RCC 7860 (cell line): ENCODE results near the gene REL.
"Not testable (repeated sequence)": the region's sequence is repeated elsewhere in the genome, so short reads cannot be mapped to it uniquely, and the experiment has no call there.

ENCODE experiments used
- DNase-seq: peaks from one replicate; pipeline ENCODE4 v3.0.0-alpha.2; 2015; ENCODE audit warnings: low spot score
- FAIRE-seq: peaks from 2 replicates; lab custom pipeline; 2012; peaks lifted over from hg19 to GRCh38; lab: Jason Lieb, UNC

Gene REL

DNA sequence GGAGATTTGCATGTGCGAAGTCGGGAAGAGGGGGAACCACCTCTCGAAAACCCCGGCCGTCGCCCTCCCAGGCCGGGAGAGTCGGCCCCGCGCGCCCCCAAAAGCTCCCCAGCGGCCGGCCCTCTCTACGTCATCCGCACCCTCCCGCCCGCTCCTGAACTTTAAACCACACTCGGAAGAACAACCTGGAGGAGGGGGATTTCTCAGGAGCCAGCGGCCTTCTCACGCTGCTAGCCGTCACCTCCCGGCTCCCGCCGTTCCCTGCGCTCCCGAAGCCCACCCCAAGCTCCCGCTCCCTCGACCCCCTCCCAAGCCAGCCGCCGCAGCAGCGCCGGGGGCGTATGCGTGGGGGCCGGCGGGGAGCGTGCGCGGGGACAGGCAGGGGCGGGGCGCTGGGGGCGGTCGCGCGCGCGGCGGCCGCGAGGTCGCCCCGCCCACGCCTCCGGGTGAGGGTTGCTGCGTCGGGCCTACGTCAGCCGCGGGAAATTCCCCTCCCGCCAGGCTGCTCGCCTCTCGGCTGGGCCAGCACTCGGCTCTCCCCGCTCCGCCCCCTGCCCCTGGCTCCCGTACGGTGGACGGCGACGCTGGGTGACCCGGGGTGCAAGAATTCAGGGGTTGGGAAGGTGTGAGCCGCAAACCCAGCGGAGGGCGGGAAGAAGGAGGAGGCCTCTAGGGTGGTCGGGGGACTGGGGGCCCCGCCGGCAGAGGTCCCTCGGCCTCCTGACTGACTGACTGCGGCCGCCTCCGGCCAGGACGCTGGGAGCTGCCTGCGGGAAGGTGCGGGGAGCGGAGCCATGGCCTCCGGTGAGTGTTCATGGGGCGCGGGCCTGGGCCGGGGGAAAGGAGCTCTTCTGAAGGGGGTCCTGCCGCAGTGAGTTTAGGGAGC, at the start of gene REL:
REL (plus strand) TSS at position 528 of the 886 bp plus-strand sequence; CDS start at position 795, 267 bp downstream.
- FAIRE-seq, result no peak

DNA sequence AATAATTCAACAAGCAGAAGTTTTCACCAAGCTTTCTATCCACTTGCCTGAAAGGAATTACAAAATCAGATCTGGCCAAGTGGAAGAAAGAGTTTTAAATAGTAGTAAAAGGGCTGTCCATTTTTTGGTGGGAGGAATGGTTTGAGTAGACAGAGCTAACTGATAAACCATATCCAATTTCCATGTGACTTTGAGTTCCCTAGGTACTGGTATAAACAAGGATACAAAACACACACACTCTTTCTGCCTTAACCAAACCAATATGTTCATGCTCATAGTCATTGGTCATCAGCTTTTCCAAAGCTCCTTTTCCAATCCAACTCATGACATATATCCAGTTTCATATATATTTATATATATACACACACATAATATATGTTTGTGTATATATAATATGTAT, 49.5 kb upstream of the REL start:
- DNase-seq (no peak), FAIRE-seq (no peak)

More for the DNA sequence above, at the start of gene REL:
- peak; percentile 77 for DNase-seq

DNA sequence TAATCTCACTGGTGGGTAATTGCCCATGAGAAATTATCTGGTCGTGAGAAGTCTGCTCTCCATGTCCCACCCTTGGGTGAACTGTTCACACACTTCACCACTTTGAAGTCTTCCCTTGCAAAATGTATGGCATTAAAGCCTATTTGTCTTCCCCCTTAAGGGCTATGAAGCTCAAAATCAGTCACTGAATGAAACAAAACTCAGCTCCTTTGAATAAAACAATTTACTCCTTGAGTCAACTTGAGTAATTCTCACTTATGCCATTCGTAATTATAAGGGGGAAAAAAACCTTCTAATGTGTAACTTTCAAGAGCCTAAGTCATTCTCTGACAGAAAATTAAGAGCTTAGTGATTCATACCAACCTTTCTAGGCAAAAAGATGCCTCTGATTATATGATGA, 48.8 kb upstream of the REL start:
- FAIRE-seq, result no peak

DNA sequence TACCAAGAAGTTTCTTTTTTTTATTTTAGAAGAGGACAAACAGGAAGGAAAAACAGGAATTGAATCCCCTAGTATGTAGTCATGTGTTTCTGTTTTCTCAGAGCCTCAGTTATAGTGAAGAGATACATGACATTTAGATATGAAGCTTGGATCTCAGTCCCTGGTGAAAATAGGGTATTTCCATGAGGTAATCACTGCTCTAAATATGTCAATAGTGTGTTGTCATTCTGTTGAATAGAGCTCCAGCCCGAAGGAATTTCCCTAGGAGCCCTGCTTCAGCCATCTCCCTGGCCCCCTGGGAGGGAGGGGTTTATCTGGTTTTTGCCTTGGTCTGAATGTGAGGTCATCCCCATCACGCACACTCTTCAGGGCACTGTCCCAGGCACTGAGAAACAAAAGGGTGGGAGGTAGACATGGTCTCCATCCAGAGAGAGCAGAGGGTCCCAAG, 47.1 kb upstream of the REL start:
- FAIRE-seq, result no peak
- no peak for DNase-seq

More for the DNA sequence above, 48.8 kb upstream of the REL start:
- no peak for DNase-seq

DNA sequence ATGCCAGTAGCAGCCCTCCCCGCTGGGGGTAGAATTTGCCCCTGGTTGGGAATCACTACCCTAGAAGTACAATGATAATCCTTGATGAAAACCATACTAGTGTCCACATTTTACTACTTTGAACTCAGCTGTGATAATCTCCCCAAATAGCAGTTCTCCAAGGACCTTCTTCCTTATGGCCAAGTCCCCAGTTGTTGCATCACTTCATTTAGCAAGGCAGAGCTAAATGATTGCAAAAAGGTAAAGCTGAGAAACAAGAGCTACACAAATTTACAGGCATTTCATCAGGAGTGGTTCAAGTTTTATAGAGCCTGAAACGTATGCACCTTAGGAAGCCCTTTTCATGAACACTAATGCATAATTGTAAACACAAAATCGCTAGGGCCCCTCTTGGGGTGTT, 44.9 kb upstream of the REL start:
- FAIRE-seq (no peak), DNase-seq (no peak)

DNA sequence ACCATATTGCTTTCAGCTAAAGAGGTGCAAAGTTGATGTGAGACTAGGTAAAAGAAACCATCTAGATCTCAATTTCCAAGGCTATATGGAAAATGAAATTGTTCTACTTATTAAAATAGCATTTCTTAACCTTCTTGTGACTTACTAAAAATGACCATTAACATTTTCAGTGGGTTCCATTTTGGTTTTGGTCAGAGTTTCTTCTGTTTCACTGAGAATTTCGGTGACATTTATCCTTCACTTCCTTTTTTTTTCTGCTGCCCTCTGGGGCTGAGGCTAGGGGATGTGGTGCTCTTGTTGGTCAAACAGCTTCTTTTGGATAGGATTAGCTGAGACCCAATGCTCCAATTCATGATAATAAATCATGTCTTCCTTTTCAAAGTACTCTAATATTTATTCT, 44.3 kb upstream of the REL start:
- no peak for FAIRE-seq
- no peak for DNase-seq

DNA sequence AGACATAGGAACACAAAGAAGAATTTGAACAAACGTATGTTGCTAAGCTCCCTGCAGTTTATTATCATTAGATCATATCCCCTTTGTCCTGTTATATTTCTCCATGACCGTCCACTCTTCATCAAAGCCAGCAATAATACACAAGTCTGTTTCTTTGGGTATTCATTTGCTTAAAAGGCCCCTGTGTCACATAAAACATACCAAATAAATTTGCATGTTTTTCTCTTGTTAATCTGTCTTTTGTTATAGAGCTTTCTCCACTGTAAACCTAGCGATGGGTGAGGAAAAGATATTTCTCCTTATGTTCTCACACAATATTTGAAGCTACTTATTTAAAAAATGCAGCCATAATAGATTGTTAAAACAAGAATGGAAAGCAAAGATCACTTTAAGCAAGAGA, 42.9 kb upstream of the REL start:
- DNase-seq, result no peak
- FAIRE-seq, result no peak

DNA sequence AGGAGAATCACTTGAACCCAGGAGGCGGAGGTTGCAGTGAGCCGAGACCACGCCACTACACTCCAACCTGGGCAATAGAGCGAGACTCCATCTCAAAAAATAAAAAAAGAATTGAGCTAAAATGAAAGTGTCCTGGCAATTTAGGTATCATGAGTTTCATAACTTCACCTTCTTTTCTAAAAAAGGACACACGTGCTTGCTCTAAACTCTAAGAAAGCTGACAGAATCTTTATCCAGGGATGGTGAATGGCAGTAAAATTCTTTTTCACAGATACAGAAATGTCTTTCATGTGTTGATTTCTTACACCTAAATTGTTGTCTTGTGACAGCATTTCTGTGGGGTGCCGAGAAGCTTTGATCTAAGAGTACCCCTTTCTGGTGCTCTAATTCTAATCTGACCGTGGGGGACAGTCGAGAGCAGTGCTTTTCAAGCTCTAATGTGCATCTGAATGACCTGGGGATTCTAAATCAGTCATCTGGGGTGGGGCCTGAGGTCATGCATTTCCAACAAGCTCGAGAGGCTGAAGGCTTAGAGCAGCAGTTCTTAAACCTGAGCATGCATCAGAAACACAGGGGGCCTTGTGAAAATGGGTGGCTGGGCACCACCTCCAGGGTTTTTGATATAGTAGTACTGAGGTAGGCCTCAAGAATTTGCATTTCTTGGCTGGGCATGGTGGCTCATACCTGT, 42.1 kb upstream of the REL start:
- no peak for DNase-seq
- no peak for FAIRE-seq

DNA sequence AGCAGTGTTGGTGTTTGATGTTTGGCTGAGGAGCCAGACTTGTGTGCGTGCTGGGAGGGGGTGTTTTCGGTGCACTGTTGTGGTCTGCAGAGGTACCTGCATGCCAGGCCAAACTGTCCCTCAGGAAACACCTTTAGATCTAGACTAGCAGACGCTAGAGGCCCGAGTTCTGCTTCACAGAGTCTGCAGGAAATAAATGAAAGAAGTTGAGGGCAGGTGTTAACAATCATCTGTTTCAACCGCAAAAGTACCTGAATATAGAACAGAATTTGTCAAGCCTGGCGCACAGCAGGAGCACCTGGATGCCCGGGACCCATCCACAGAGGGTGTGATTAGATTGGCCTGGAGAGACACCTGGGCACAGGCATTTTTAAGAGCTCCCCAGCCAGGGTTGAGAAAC, 40.5 kb upstream of the REL start:
- no peak for DNase-seq

DNA sequence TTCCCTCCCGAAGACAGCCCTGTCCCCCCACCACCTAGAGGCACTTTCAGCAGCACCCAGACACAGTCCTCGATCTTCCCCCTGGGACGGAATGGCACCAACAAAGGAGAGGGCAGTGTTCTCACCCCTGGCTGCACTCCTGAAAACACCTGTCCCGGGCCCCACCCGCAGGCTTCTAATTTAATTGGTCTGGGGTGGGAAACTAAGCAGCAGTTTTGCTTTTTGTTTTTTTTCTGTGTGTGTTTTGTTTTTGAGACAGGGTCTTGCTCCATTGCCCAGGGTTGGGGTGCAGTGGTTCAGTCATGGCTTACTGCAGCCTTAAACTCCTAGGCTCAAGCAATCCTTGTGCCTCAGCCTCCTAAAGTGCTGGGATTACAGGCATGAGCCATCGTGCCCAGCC, 38.4 kb upstream of the REL start:
- no peak for FAIRE-seq
- DNase-seq, result no peak

More for the DNA sequence above, 40.5 kb upstream of the REL start:
- no peak for FAIRE-seq

DNA sequence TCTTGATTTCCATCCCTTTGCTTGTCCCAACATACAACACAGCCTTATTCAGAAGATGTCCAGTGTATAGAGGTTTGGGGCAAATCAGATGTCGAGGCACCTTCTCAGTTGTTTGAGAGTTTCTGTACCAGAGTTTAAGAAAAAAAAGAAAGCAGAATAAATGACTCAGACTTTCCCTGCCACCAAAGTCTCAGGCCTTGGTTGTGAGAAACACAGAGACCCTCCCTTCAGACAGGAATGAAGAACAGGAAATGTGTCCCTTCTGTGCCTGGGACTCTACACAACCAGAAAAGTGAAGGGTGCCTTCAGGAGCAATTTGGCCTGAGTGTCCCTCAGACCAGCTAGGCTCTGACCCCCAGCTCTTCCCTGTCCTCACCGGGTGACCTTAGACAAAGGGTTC, 37.3 kb upstream of the REL start:
- no peak for DNase-seq
- FAIRE-seq, result no peak

DNA sequence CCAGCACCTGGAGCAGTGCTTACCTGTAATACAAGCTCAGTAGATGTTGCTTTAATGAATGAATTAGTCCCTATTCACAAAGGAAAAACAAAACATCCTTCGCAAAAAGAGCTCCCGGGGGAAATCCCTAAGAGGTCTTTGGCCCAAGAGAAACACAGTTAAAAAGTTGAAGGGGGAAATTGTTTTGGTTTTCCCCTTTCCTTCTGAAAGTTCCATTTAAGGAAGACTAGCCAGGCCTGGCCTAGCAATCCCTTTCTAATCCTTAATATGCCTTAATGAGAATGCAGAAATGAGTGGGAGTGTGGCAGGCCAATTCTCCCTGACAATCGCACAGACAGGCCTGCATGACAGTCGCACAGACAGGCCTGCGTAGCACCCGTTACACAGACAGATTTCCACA, 33.5 kb upstream of the REL start:
- FAIRE-seq (no peak), DNase-seq (no peak)

DNA sequence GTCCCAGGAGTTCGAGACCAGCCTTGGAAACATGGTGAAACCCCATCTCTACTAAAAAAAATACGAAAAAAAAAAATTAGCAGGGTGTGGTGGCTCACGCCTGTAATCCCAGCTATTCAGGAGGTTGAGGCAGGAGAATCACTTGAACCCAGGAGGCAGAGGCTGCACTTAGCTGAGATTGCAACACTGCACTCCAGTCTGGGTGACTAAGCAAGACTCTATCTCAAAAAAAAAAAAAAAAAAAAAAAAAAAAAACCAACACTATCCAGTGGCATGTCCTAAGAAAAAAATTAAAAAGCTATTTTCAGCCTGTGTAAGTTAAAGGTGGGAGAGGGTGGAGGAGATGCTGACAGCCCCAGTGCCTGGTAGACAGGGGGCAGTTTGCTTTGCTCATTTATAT, 32.2 kb upstream of the REL start:
- FAIRE-seq (no peak), DNase-seq (no peak)

DNA sequence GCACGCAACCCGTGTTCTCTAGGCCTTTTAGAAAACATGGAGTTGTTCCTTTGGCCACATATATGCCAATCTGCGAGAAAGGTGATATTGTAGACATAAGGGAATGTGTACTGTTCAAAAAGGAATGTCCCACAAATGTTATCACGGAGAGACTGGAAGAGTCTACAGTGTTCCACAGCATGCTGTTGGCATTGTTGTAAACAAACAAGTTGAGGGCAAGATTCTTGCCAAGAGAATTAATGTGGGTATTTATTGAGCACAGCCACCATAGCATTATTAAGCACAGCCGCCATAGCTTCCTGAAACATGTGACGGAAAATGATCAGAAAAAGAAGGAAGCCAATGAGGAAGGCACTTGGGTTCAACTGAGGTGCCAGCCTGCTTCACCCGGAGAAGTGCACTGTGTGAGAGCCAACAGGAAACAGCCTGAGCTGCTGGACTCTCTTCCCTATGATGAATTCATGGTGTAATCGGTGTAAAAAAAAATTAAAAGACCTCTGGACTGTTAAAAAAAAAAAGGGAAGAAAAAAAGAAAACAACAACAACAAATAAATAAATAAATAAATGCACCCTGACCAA, 29.0 kb upstream of the REL start:
- DNase-seq (no peak), FAIRE-seq (no peak)

DNA sequence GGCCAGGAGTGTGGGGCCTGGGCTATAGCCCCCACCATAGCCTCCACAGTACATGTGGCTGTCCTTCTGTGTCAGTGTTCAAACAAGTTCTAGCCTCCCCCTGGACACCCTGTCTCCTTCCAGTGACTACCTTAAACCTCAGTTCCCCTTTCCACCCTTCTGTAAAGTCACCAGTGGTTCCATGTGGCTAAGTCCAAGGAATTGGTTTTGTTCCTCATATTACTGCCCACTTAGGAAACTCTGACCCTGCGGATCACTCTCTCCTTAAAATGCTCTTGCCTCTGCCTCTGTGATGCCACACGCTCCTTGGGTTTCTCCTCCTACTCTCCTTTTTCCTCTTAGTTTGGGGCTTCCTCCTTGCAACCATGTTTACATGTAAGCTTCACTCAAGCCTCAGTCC, 27.8 kb upstream of the REL start:
- FAIRE-seq (no peak), DNase-seq (no peak)

DNA sequence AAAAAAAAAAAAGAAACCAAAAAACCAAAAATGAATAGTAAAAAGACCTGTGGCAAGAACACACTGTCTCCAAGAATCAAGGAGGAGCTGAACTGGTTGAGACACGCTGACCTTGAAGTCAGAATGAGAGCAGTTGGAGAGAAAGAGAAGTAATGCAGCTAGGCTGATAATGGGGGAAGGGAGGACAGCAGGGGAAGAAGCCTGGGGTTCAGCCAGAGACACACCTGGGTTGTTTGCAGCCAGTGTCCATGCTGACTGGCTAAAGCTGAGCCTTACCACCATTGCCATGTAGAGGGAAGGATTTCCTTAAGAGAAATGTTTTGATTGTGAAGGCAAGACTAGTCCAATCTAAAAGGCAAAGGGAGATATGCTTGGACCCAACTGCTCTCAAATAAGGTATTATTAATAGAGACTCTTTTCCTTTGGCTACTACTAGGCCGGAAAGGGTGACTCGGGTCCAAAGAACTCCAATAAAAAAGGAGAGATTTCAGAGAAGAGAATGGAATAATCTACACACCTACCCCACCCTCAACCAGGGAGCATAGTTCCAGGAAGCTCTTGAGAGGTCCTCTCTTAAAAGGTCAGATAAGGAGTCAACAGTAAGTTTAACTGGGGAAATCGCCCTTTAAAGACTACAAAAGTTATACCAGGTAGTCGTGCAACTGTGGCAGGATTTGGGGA, 25.2 kb upstream of the REL start:
- no peak for DNase-seq
- FAIRE-seq, result no peak

DNA sequence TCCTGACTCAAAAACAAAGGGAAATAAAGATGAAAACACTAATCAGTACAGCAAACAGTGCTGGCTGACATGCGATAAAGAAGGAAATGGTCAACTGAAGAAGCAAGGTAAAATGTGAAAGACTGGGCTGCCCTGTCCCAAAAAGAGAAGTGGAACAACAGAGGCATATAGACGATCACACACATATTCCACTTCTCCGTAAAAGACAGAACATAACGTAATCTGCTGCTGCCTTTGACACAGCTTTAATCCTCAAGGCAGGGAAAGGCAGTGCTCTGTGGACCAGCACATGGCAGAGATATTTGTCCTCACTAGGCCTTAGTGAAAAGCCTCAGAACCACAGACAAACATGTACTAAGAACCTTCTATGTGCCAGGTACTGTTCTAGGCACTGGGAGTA, 24.3 kb upstream of the REL start:
- DNase-seq, result no peak
- no peak for FAIRE-seq

DNA sequence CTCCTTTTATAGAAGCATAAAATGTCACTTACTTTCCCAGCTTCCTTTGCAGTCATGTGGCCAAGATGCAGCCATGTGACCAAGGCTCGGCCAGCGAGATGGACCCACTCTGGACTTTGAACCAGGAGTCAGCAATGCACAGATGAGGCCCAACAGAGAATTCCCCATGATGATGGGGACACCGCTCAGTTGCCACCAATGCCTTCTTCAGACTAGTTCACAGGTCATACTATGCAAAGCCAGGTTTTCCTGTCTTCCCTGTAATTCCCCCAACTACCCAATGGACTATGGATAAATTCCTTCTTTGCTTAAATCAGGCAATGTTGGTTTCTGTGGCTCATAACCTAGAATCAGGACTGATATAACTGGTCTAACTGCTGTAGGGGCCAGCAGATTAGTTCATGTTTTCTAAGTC, 22.5 kb upstream of the REL start:
- FAIRE-seq, result no peak
- no peak for DNase-seq

DNA sequence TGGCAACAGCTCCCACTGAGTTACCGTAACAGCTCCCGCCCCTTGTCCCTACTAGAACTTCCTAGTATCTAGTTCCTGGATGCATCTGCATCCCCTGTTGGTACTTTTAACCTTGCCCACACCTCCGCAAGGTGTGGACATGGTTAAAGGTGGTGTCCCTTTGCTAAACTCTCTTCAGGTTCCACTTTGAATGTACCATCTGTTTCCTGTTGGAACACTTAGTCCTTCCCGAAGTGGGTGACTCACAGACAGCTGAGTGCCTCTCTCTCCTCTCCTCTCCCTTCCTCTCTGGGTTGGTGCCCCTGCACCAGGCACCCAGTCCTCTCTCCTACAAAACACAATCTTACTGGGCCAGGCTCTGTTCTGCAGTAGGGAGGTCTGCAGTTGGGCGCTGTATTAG, 19.6 kb upstream of the REL start:
- DNase-seq (no peak), FAIRE-seq (no peak)

DNA sequence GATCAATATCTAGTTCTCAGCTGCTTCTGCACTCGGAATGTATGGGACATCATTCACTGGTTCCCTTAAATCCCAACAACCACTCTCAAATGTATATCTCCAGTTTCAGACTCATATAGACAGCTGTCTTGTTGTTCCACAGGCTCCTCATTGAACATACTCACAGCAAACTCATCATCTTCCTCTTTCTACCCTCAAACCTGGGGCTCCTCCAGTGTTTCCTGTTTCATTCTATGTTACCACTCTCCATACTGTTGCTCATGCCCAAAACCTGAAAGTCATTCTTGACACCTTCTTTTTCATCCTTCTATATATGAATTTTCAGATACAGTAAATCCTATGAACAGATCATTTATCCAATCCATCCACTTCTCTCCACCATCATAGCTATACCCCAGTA, 18.7 kb upstream of the REL start:
- DNase-seq (no peak), FAIRE-seq (no peak)

DNA sequence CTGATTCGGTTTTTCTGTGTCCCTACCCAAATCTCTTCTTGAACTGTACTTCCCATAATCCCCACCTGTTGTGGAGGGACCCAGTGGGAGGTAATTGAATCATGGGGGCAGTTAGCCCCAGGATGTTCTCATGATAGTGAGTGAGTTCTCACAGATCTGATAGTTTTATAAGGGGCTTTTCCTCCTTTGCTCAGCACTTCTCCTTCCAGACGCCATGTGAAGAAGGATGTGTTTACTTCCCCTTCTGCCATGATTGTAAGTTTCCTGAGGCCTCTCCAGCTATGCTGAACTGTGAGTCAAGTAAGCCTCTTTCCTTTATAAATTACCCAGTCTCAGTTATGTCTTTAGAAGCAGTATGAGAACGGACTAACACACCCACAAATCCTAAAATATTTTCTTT, 16.0 kb upstream of the REL start:
- not testable (repeated sequence) for FAIRE-seq, DNase-seq
